Measurements from ENCODE around the gene FOXP2.

The FOXP2 gene

GRCh38 chr7:114741911-114742310 is 327.3 kb downstream of the FOXP2 start:
- DNase-seq, result no peak
